ENCODE results near the gene ATP13A2.
A peak's percentile ranks its signal among the peaks of the same experiment; 100 is the strongest.
"Not testable (repeated sequence)": the region's sequence is repeated elsewhere in the genome, so short reads cannot be mapped to it uniquely, and the experiment has no call there.

ATP13A2 gene

GRCh38 chr1:16966282-16966681 lies 45.4 kb downstream of the ATP13A2 start:
- Histone ChIP-seq H3K27me3 (ENCODE audit: control insufficient read depth, insufficient read depth, low read length) (no peaks in the 10 kb centered on the region), H2AFZ (no peak overlapping the region), H3K4me2 (ENCODE audit: low read length) (no peak overlapping the region), H3K36me3 (ENCODE audit: control insufficient read depth, insufficient read depth, low read length) (no peaks in the 10 kb centered on the region), H3K4me1 (peaks cover 2% of the 10 kb centered on the region), H3K9ac (no peak overlapping the region), H3K4me3 (ENCODE audit: low read depth, low read length) (no peak overlapping the region), H3K9me3 (ENCODE audit: control insufficient read depth, low read length) (no peaks in the 10 kb centered on the region), H3K27ac (no peak overlapping the region), H3K79me2 (no peaks in the 10 kb centered on the region)
- no peak for TF ChIP-seq CTCF (IDR thresholded peaks at IDR 0.05)

GRCh38 chr1:16965486-16966067 lies 46.2 kb downstream of the ATP13A2 start:
- no peaks in the 10 kb centered on the region for H3K79me2 ChIP-seq
- no peak overlapping the region for H2AFZ ChIP-seq
- H3K4me3 ChIP-seq (ENCODE audit: low read depth, low read length), result no peak overlapping the region
- no peaks in the 10 kb centered on the region for H3K27me3 ChIP-seq (ENCODE audit: control insufficient read depth, insufficient read depth, low read length)
- peaks cover 2% of the 10 kb centered on the region for H3K4me1 ChIP-seq
- H3K9me3 ChIP-seq (ENCODE audit: control insufficient read depth, low read length), result no peaks in the 10 kb centered on the region
- H3K9ac ChIP-seq, result no peak overlapping the region
- no peak overlapping the region for H3K4me2 ChIP-seq (ENCODE audit: low read length)
- no peak overlapping the region for H3K27ac ChIP-seq
- no peaks in the 10 kb centered on the region for H3K36me3 ChIP-seq (ENCODE audit: control insufficient read depth, insufficient read depth, low read length)
- no peak for TF ChIP-seq CTCF (IDR thresholded peaks at IDR 0.05)

DNA sequence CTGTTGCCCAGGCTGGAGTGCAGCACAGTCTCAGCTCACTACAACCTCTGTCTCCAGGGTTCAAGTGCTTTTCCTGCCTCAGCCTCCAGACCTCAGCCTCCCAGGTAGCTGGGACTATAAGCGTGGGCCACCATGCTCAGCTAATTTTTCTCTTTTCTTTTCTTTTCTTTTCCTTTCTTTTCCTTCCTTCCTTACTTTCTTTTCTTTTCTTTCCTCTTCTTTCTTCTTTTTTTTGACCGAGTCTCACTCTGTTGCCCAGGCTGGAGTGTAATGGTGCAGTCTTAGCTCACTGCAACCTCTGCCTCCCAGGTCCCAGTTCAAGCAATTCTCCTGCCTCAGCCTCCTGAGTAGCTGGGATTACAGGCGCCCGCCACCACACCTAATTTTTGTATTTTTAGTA lies 47.6 kb downstream of the ATP13A2 start:
- H3K27ac ChIP-seq; H3K4me1 ChIP-seq; H3K27me3 ChIP-seq (ENCODE audit: control insufficient read depth, insufficient read depth, low read length); H2AFZ ChIP-seq; H3K9ac ChIP-seq; H3K79me2 ChIP-seq; H3K9me3 ChIP-seq (ENCODE audit: control insufficient read depth, low read length); H3K4me2 ChIP-seq (ENCODE audit: low read length); H3K36me3 ChIP-seq (ENCODE audit: control insufficient read depth, insufficient read depth, low read length); H3K4me3 ChIP-seq (ENCODE audit: low read depth, low read length): not testable (repeated sequence)

DNA sequence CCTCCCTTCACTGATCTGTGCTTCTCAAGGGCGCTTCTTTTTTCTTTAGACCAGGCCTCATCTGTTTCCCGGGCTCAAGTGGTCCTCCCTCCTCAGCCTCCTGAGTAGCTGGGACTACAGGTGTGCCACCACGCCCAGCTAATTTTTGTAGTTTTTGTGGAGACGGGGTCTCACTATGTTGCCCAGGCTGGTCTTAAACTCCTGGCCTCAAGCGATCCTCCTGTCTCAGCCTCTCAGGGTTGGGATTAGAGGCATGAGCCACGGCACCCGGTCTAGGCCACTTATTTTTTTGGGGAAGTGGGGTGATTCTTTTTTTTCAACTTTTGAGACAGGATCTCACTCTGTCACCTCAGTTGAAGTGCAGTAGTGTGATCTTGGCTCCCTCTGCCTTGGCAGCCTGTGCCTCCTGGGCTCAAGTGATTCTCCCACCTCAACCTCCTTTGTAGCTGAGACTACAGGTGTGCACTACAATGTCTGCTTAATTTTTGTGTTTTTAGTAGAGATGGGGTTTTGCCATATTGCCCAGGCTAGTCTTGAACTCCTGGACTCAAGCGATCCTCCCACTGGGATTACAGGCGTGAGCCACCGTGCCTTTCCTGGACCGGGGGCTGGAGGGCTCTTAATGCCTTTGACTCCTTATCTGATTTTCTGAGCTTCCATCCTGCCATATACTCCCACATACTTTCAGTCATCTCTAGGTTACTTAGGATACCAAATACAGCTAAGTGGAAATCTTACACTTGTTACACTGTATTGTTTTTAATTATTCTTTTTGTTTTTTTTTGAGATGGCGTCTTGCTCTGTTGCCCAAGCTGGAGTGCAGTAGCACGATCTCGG lies 50.2 kb downstream of the ATP13A2 start:
- Histone ChIP-seq H3K4me2 (ENCODE audit: low read length) (peak overlapping the region; percentile 17), H3K4me1 (no peaks in the 10 kb centered on the region), H3K4me3 (ENCODE audit: low read depth, low read length) (no peak overlapping the region), H3K9ac (no peak overlapping the region), H3K36me3 (ENCODE audit: control insufficient read depth, insufficient read depth, low read length) (no peaks in the 10 kb centered on the region), H3K27me3 (ENCODE audit: control insufficient read depth, insufficient read depth, low read length) (no peaks in the 10 kb centered on the region), H3K79me2 (no peaks in the 10 kb centered on the region), H3K27ac (no peak overlapping the region), H2AFZ (peak overlapping the region; percentile 50), H3K9me3 (ENCODE audit: control insufficient read depth, low read length) (no peaks in the 10 kb centered on the region)
- no peak for TF ChIP-seq CTCF (IDR thresholded peaks at IDR 0.05)

DNA sequence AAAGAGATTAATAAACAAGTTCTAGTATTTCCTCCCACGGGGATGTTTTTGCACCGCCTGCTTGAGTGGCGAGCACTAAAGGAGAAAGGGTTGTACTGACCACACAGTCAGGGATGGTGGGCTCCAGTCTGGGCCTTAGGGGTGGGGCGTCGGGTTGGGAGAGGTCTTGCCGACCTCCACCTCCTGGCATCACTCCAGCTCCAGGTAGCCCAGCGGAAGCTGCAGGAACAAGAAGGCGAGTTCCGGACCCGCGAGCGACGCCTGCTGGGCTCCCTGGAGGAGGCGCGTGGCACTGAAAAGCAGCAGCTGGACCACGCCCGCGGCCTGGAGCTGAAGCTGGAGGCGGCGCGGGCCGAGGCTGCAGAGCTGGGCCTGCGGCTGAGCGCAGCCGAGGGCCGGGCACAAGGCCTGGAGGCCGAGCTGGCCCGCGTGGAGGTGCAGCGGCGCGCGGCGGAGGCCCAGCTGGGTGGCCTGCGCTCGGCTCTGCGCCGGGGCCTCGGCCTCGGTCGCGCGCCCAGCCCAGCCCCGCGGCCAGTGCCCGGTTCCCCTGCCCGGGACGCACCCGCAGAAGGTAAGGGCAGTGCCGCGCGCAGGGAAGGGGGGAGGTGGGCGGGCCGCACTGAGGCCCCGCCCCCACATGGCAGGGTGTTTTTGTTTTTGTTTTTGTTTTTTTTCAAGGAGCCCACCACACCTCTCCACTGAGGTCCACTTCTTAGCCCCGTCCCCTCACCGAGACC lies 51.0 kb downstream of the ATP13A2 start:
- no peak overlapping the region for H3K4me3 ChIP-seq (ENCODE audit: low read depth, low read length)
- no peaks in the 10 kb centered on the region for H3K79me2 ChIP-seq
- TF ChIP-seq CTCF (IDR thresholded peaks at IDR 0.05), result peak; percentile 51
- no peaks in the 10 kb centered on the region for H3K9me3 ChIP-seq (ENCODE audit: control insufficient read depth, low read length)
- no peaks in the 10 kb centered on the region for H3K36me3 ChIP-seq (ENCODE audit: control insufficient read depth, insufficient read depth, low read length)
- peak overlapping the region; percentile 24 for H3K27ac ChIP-seq
- no peaks in the 10 kb centered on the region for H3K27me3 ChIP-seq (ENCODE audit: control insufficient read depth, insufficient read depth, low read length)
- no peaks in the 10 kb centered on the region for H3K4me1 ChIP-seq
- H3K4me2 ChIP-seq (ENCODE audit: low read length), result peak overlapping the region; percentile 42
- H2AFZ ChIP-seq, result peak overlapping the region; percentile 79
- H3K9ac ChIP-seq, result no peak overlapping the region
